K562 (cell line): ENCODE data around the gene PACSIN1. TPM values are rescaled to one million over a fixed set of nuclear protein-coding genes. Genes with fewer than 3 reads are reported as not detected.

ENCODE experiments used
- ATAC-seq: fragments of 200-7000 bp; cut with Tn5 transposase; 3 replicates; pipeline ENCODE4 v1.9.1; 2020; ENCODE audit warnings: moderate library complexity
- BruUV-seq: library from RNA; stranded (reverse); fragments of 400-500 nt; replicated peaks from 2 replicates; lab custom pipeline; 2021; lab: Mats Ljungman, UMichigan
- CTCF ChIA-PET: fragments of 300-600 bp; formaldehyde crosslinking; extraction: SDS; loops from one replicate; lab custom pipeline; 2021; ENCODE audit warnings: low intra/inter-chr PET ratio; lab: Yijun Ruan, JAX
- POLR2A ChIA-PET: fragments of 300-600, 350-650 bp; sonication (Branson Sonifier 250); formaldehyde crosslinking; extraction: SDS; loops from one replicate; lab custom pipeline; 2021; ENCODE audit warnings: antibody characterized with exemption, inconsistent platforms; lab: Yijun Ruan, JAX
- DNase-seq, 4 experiments: peaks; one replicate each; pipeline versions ENCODE4 v3.0.0 to v3.0.0-alpha.2; 2011 to 2018; ENCODE audit warnings: low spot score in 3 of 4, mixed read lengths in 3 of 4; ENCODE audit errors: extremely low read depth in 1 of 4
- FAIRE-seq: peaks from 2 replicates; lab custom pipeline; 2011; peaks lifted over from hg19 to GRCh38; lab: Jason Lieb, UNC
- H2AFZ ChIP-seq: 2 replicates; pipeline ENCODE4 v1.6.0; 2011; ENCODE audit warnings: low read depth, low read length, control low read depth, inconsistent platforms
- H3K27ac ChIP-seq: fragments of 200-600 bp; 3 replicates; pipeline ENCODE4 v1.8.0; 2011; ENCODE audit warnings: low read depth, mild to moderate bottlenecking, control low read depth, inconsistent platforms, low read length, moderate library complexity, mixed read lengths; ENCODE audit errors: extremely low read depth
- H3K27me3 ChIP-seq, 2 experiments: fragments of 300-600 bp in 1 of 2; 2 replicates in 1 of 2; 3 replicates in 1 of 2; pipeline versions ENCODE4 v1.6.0 to v1.8.0; 2011; ENCODE audit warnings: inconsistent platforms in 2 of 2, low read length in 2 of 2, mild to moderate bottlenecking in 1 of 2, mixed read lengths in 1 of 2, moderate library complexity in 1 of 2; ENCODE audit not compliant: control insufficient read depth in 2 of 2, insufficient read depth in 2 of 2
- H3K36me3 ChIP-seq: fragments of 300-600 bp; 3 replicates; pipeline ENCODE4 v1.8.0; 2011; ENCODE audit warnings: mild to moderate bottlenecking, low read length, inconsistent platforms; ENCODE audit not compliant: control insufficient read depth, insufficient read depth
- H3K4me1 ChIP-seq, 2 experiments: fragments of 200-600 bp in 1 of 2; replicated peaks in 1 of 2; 2 replicates in 1 of 2; 3 replicates in 1 of 2; pipeline versions ENCODE4 v1.5.1 to v1.8.0; 2011; ENCODE audit warnings: inconsistent platforms in 2 of 2, low read length in 2 of 2, mild to moderate bottlenecking in 1 of 2, mixed read lengths in 1 of 2, moderate library complexity in 1 of 2; ENCODE audit not compliant: control insufficient read depth in 2 of 2, insufficient read depth in 2 of 2
- H3K4me2 ChIP-seq: 2 replicates; pipeline ENCODE4 v1.6.1; 2011; ENCODE audit warnings: low read length, control low read depth, inconsistent platforms, mixed read lengths; ENCODE audit not compliant: insufficient read depth
- H3K4me3 ChIP-seq: fragments of 200-600 bp; sonication (generic), shearing (Covaris generic); 2 replicates; pipeline ENCODE4 v1.5.1; 2016; ENCODE audit warnings: control low read depth, inconsistent platforms
- H3K79me2 ChIP-seq: fragments of 200-600 bp; 3 replicates; pipeline ENCODE4 v1.8.0; 2011; ENCODE audit warnings: low read length, inconsistent platforms; ENCODE audit not compliant: control insufficient read depth, insufficient read depth
- H3K9ac ChIP-seq, 2 experiments: 2 replicates each; pipeline versions ENCODE4 v1.6.0 to v1.6.1; 2011; ENCODE audit warnings: low read depth in 2 of 2, low read length in 2 of 2, control low read depth in 1 of 2, inconsistent platforms in 1 of 2, mild to moderate bottlenecking in 1 of 2, mixed read lengths in 1 of 2; ENCODE audit not compliant: insufficient read depth in 1 of 2
- H3K9me1 ChIP-seq: one replicate; pipeline ENCODE4 v1.6.0; 2011; ENCODE audit warnings: inconsistent platforms, mild to moderate bottlenecking, low read length, moderate library complexity; ENCODE audit not compliant: control insufficient read depth, insufficient read depth
- H3K9me3 ChIP-seq: replicated peaks from 2 replicates; pipeline ENCODE4 v1.5.1; 2011; ENCODE audit warnings: low read depth, low read length, inconsistent platforms; ENCODE audit not compliant: control insufficient read depth, insufficient read depth
- H4K20me1 ChIP-seq: replicated peaks from 2 replicates; pipeline ENCODE4 v1.6.1; 2011; ENCODE audit warnings: low read length, inconsistent platforms, mixed read lengths; ENCODE audit not compliant: control insufficient read depth, insufficient read depth
- HDGF ChIP-seq: fragments of 450-650 bp; IDR thresholded peaks from 2 replicates; pipeline ENCODE4 v1.6.1; 2016
- MAFK ChIP-seq: IDR thresholded peaks from 2 replicates; pipeline ENCODE4 v1.6.1; 2011; ENCODE audit warnings: low read length, improper control_type of control experiment
- MEIS2 ChIP-seq: fragments of 450-650 bp; IDR thresholded peaks from 2 replicates; pipeline ENCODE4 v1.6.1; 2014; ENCODE audit warnings: mild to moderate bottlenecking; ENCODE audit not compliant: partially characterized antibody
- MTA3 ChIP-seq: fragments of 450-650 bp; formaldehyde crosslinking; IDR thresholded peaks from 2 replicates; pipeline ENCODE4 v1.6.1; 2017; ENCODE audit warnings: mild to moderate bottlenecking, borderline replicate concordance
- NRF1 ChIP-seq, 2 experiments: fragments of 450-650 bp; IDR thresholded peaks in 1 of 2; conservative IDR thresholded peaks in 1 of 2; 2 replicates each; pipeline ENCODE4 v1.6.1; 2014; ENCODE audit warnings: mild to moderate bottlenecking in 2 of 2
- THRAP3 ChIP-seq: fragments of 450-650 bp; IDR thresholded peaks from 2 replicates; pipeline ENCODE4 v1.6.1; 2016; ENCODE audit warnings: mild to moderate bottlenecking, inconsistent platforms, borderline replicate concordance
- ZNF174 ChIP-seq: fragments of 250-450 bp; sonication (Bioruptor Pico); IDR thresholded peaks from 2 replicates; pipeline ENCODE4 v1.4.0; 2020; ENCODE audit warnings: mild to moderate bottlenecking
- ZNF23 ChIP-seq: fragments of 250-450 bp; sonication (Bioruptor Pico); IDR thresholded peaks from 2 replicates; pipeline ENCODE4 v1.4.0; 2020; ENCODE audit warnings: mild to moderate bottlenecking
- WGBS: fragments of 100-300 bp; shearing (Covaris generic); methylation state at CpG from one replicate; pipeline ENCODE4 v1.1.6; 2016; ENCODE audit warnings: low coverage, mixed read lengths; ENCODE audit not compliant: insufficient coverage; ENCODE audit errors: missing lambda C conversion rate; 5-methylcytosine and 5-hydroxymethylcytosine counted together
- in situ Hi-C: fragments of 300-500 bp; cut with MboI; formaldehyde crosslinking; loops from 4 replicates; pipeline ENCODE4 v1.15.0; 2018; ENCODE audit warnings: inconsistent platforms, mixed read lengths
- intact Hi-C: fragments of 100-400 bp; cut with micrococcal nuclease; formaldehyde crosslinking; loops from 2 replicates; pipeline ENCODE4 v1.14.2; 2022
- polyA plus RNA-seq, 8 experiments: library from polyadenylated mRNA; depleted of rRNA in 4 of 8; stranded (reverse) in 5 of 8; unstranded in 3 of 8; fragments of >200 nt; fragmentation: Nextera tagmentation in 2 of 8; fragmentation: Illumina TruSeq in 1 of 8; extraction: Ambion mirVana in 2 of 8; extraction: Trizol in 1 of 8; gene quantifications; 2 replicates each; pipeline versions ENCODE4 v1.2.1 to v1.2.3, GENCODE V29; 2011 to 2014; ENCODE audit warnings: inconsistent platforms in 1 of 8, missing spikeins in 1 of 8
- total RNA-seq, 7 experiments: library from RNA; depleted of rRNA in 6 of 7; stranded (reverse); fragments of >200 nt in 6 of 7; fragmentation: Illumina TruSeq in 2 of 7; extraction: Trizol in 2 of 7; gene quantifications; 2 replicates each; pipeline versions ENCODE4 v1.2.1 to v1.2.3, GENCODE V29; 2011 to 2021; ENCODE audit warnings: low replicate concordance in 1 of 7
- TF ChIP-seq, protein P1 (sequence below), 3 experiments: IDR thresholded peaks in 2 of 3; conservative IDR thresholded peaks in 1 of 3; 2 replicates each; pipeline ENCODE4 v1.5.1; 2011 to 2012; ENCODE audit warnings: low read length in 3 of 3, mild to moderate bottlenecking in 3 of 3, control low read depth in 2 of 3, improper control_type of control experiment in 1 of 3, inconsistent platforms in 1 of 3, low read depth in 1 of 3, mixed read lengths in 1 of 3, moderate library complexity in 1 of 3; ENCODE audit not compliant: insufficient read depth in 2 of 3
- TF ChIP-seq, protein P2 (sequence below), 2 experiments: fragments of 250-450 bp in 1 of 2; fragments of 450-650 bp in 1 of 2; sonication (Bioruptor Pico) in 1 of 2; IDR thresholded peaks; 2 replicates each; pipeline versions ENCODE4 v1.6.1 to v1.8.0; 2016 to 2021; ENCODE audit warnings: mild to moderate bottlenecking in 2 of 2, moderate library complexity in 2 of 2, missing compliant biosample characterization in 1 of 2, missing genetic modification characterization in 1 of 2

The PACSIN1 gene
- total and polyA plus RNA-seq, 9 of the 15 experiments (the other 6 are each of a cell fraction or from before 2014, with no cell fraction given): 0.01 to 1.7 (median 0.45) TPM

DNA sequence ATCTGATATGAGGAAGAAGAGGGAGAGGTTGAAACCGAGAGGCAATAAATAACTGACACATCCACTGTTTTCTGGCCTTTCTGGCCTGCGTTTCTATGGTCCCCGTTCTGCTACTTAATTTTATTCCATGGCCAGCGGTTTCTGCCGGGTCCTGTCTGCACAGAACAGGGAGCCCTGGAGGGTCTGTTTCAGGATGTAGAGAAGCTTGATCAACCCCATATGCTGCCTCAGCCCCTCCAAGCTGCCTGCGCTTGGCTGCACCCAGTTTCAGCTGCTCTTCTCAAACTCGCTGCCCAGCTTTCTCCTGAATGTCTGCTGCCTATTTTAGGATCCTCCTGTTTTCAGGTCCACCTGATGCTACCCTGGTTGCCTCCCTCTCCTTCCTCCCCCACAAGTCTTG lies 18.5 kb upstream of the PACSIN1 start (continued):
- TF ChIP-seq MEIS2 (peak; percentile 5), ZNF174 (CRISPR knock-in tag) (no peak), ZNF23 (CRISPR knock-in tag) (no peak)

DNA sequence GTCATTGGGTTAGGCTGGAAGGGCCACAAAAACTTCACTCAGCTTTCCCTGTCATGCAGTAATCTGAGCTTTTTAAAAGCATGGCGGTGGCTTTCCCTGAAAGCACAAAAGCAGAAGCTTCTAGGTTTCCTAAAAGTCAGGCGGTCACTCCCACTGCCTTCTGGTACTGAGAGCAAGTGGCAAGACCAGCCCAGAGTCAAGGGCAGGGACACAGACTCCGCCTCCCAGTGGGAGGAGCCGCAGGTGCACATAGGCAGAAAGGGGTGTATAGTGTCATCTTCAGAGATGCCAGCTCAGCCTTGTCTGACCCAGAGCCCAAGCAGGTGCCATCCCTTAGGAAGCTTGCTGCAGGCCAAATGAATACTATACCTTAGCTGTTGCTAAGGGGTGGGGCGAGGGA lies 18.0 kb upstream of the PACSIN1 start:
- no peak for FAIRE-seq
- no peak overlapping the region for H3K4me2 ChIP-seq
- H3K36me3 ChIP-seq: no peaks in the 10 kb centered on the region
- no peak overlapping the region for H3K4me3 ChIP-seq
- peak overlapping the region; percentile 32 for H2AFZ ChIP-seq
- POLR2A ChIA-PET: interaction anchor here (0.5 to 1.5 kb wide), 7 partner anchors 14 to 1013 kb away, joined by 3 to 7 read pairs (median 3); partner anchors contain the start of genes PACSIN1 and RPS10
- no peaks in the 10 kb centered on the region for H4K20me1 ChIP-seq
- intact Hi-C loops (no loop called here), in situ Hi-C loops (no loop called here)
- no TSS peak for BruUV-seq
- peaks cover 4 to 5% of the 10 kb centered on the region in 2 experiments; a peak in 3 of 5 replicates for H3K4me1 ChIP-seq
- no peaks in the 10 kb centered on the region for H3K9me3 ChIP-seq
- H3K9ac ChIP-seq: peak overlapping the region in 1 of 2 experiments; percentile 43; a peak in 1 of 4 replicates
- DNase-seq: peak in 3 of 4 experiments; percentile 55 to 63 (median 61)
- CTCF ChIA-PET: no interaction called here
- TF ChIP-seq, protein P1, sequence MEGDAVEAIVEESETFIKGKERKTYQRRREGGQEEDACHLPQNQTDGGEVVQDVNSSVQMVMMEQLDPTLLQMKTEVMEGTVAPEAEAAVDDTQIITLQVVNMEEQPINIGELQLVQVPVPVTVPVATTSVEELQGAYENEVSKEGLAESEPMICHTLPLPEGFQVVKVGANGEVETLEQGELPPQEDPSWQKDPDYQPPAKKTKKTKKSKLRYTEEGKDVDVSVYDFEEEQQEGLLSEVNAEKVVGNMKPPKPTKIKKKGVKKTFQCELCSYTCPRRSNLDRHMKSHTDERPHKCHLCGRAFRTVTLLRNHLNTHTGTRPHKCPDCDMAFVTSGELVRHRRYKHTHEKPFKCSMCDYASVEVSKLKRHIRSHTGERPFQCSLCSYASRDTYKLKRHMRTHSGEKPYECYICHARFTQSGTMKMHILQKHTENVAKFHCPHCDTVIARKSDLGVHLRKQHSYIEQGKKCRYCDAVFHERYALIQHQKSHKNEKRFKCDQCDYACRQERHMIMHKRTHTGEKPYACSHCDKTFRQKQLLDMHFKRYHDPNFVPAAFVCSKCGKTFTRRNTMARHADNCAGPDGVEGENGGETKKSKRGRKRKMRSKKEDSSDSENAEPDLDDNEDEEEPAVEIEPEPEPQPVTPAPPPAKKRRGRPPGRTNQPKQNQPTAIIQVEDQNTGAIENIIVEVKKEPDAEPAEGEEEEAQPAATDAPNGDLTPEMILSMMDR (IDR thresholded peaks at IDR 0.05 in 2 of 3, conservative IDR thresholded peaks at IDR 0.05 in 1 of 3; ENCODE audit: insufficient read depth in 2 of 3, low read depth in 1 of 3, low read length in 3 of 3): 0 out of 6 replicates have a peak, but pooled peaks of 1 of the 3 experiments have one; percentile 1
- peak; percentile 35; the same call in 1 of the 2 replicates for TF ChIP-seq MTA3
- TF ChIP-seq MAFK: no peak
- TF ChIP-seq, protein P2, sequence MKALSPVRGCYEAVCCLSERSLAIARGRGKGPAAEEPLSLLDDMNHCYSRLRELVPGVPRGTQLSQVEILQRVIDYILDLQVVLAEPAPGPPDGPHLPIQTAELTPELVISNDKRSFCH (CRISPR knock-in tag; IDR thresholded peaks at IDR 0.05): no peak
- TF ChIP-seq, protein P2 (tag; IDR thresholded peaks at IDR 0.05): 0 out of 2 replicates have a peak, but pooled peaks have one; percentile 0
- TF ChIP-seq THRAP3: no peak
- no peak for TF ChIP-seq HDGF
- peak; percentile 27 to 52 for TF ChIP-seq NRF1 (conservative IDR thresholded peaks at IDR 0.05 in 1 of 2, IDR thresholded peaks at IDR 0.05 in 1 of 2)
- no peak overlapping the region for H3K27ac ChIP-seq
- no peaks in the 10 kb centered on the region for H3K9me1 ChIP-seq
- ATAC-seq: peak; percentile 87
- no peaks in the 10 kb centered on the region for H3K27me3 ChIP-seq
- WGBS: 19% methylated on average over 5 of the region's 5 CpGs
- H3K79me2 ChIP-seq: no peaks in the 10 kb centered on the region
